Measurements from ENCODE around the gene PROZ.

The PROZ gene

DNA sequence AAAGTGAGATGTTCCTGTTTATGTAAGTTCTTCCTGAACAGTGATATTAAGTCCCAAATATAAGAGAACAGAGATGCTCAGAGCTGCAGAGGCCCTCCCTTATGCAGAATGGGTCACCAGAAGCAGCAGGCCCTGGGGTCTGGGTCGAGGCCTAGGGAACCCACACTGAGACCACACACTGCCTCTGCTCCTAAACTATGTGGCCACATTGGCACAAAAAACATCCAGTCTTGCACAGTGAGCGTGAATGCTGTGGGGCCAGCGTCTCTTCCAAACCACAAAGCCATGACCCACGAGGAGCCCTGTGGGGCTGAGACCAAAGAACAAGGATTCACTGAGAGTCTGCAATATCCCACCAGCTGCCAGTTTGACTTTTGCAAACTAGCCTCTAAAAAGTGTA is 23.6 kb downstream of the PROZ start:
- no peak for DNase-seq

DNA sequence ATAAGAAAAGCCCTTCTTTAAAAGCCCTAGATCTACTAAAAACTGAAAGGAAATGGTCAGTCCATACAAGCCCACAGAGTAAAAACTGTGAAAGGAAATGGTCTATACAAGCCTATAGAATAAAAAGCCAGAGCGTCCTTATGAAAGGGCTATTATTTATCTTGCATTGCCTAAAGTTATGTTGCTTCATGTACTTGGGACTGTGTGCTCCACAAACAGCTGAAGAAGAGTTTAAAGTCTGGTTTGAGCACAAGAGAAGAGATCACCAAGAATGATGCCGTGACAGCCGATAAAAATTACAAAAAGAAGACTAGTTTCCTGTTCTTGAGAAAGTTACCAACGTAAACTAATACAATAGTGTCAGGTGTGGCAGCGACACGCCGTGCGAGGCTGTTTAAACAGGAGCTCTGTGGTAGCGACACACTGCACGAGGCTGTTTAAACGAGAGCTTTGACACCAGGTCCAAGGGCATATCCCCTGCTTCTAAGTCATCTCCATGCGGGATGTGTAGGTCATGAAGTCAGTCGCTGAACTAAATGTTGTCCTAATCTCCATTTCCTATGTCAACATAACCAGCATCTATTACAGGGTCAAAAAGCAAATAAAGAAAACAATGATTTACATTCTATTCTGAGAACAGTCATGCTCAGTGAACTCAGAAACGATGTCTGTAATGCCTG is 25.1 kb downstream of the PROZ start:
- DNase-seq = no peak

DNA sequence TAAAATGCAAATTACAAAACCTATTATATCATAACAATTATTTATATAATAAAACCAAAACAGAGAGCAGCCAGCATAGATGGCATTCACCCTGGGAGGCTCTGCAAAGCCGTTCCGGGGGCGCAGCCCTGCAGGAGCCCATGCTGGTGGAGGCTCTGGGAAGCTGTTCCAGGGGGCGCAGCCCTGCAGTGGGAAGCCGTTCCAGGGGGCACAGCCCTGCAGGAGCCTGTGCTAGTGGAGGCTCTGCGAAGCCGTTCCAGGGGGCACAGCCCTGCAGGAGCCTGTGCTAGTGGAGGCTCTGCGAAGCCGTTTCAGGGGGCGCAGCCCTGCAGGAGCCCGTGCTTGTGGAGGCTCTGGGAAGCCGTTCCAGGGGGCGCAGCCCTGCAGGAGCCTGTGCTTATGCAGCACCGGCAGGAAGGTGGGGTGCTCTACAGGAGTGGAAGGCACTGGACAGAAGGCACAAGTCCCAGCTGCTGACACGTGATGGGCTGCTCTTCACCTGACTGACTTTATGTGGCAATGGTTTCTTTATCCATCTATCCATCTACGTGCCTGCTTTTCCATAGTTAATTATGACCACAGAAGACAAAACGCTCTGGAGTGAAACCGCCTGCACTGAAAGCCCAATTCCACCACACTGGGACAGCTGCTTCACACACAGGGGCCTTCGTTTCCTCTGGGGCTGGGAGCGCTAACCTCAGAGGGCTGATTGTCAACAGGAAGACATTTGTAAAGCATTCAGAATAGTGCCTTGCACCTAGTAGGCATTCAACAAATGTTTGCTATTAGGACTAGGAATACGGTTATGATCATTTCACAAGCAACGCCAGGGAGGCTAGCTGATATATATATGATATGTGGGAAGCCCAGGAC is 26.4 kb downstream of the PROZ start:
- DNase-seq = peak in 1 of 2 experiments; percentile 37

DNA sequence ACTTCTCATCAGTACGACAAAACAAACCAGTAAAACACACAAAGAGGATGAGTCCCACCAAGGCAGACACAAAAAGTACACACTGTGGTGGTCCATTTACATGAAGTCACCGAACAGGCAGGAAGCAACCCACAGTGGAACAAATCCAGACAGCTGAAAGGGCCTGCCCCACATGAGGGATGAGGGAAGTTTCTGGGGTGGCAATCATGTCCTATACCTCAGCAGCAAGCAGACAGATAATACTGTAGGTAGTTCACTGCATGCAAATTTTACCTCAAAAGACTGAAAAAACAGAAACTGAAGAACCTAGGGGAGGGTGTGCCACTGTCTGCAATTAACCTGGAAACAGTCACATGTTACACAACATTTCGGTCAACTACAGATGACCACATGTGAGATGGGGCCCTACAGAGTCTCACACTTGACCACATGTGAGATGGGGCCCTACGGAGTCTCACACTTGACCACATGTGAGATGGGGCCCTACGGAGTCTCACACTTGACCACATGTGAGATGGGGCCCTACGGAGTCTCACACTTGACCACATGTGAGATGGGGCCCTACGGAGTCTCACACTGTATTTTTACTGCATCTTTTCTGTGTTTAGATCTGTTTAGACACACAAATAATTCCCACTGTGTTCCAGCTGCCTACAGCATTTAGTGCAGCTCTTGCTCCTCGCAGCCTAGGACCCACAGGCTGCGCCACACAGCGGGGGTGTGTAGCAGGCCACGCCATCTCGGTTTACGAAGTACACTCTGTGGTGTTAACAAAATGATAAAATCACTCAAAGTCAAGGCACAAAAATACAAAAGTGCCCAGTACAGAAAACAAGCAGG is 27.8 kb downstream of the PROZ start:
- DNase-seq = no peak

DNA sequence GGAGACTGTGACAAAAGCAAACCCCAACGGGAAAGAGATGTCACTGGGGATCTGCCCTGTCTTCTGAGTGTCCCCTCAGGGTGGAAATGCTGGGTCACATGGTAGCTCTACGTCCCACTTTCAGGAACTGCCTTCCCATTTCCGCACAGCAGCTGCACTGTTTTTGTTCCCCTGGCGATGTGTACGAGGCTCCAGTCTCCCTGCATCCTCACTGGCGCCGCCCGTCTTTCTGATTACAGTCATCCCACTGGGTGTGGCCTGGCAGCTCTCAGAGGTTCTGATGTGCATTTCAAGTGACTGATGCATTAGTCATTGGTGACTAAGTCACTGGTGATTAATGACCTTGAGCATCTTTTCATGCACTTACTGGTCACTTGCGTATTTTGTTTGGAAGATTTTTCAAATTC is 28.8 kb downstream of the PROZ start:
- peak; percentile 80 to 81 for DNase-seq

DNA sequence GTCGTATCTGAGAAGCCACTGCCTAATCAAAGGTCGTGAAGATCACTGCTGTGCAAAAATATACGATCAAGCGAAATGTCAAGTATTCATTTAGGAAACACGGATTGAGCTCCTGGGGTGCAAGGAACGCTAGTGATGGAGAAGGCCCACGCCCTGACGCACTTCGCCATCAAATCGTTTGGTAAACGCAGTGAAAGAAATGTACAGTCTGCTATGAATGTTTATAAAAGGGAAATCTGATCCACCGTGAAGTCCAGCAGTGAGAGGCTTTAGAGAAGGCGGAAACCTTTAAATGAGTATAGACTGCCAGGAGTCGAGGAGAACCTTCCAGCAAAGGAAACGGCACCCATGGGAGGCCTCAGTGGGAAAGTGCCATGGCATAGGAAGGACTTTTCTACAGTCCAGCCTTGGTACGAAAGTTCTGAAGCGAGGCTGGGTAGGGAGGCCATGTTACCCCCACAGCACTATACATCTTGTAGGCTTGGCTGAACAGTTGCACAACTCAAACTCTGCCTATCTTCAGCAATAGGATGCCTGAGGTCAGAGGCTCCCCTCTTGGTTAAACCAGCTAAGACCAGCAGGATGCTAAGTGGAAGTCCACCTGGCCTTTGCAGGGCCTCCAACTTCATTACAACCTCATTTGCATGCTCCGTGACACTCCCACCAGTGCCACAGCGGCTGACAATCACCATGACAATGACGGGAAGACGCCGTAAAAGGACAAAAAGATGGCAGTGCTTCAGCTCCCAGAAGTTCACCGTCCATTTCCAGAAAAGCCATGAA is 29.6 kb downstream of the PROZ start:
- DNase-seq = no peak

DNA sequence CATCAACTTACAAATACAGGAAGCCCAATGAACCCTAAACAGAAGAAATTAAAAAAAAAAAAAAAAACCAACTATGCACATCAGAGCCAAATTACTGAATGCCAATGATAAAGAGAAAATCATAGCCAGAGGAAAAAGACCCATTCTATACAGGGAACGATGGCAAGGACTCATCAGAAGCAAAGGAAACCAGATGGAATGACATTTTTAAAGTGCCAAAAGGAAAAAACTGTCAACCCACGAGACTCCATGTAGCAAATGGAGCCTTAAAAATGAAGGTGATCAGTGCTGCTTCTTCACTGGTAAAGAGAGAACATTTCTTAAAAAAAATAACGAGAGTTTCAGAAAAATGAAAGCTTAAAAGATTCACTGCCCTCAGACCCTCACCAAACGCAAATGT is 31.7 kb downstream of the PROZ start:
- DNase-seq = no peak

DNA sequence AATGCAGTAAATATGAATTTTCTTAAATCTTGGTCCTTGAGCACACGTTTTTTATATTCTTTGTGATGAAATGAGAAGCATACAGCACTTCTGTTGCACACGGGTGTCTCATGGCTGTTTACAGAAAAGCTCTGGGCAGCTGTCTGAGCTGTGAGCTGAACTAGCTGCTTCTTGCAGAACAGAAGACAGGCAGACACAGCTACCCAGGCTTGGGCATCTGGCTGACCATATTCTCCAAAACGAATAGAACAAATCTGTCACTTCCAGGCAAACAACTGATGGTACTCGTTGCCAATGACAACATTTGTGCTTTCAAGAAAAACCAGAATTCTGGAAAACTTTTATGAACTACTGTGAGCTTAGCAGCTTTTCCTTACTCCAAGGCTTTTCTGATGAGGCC is 33.8 kb downstream of the PROZ start:
- DNase-seq = no peak

DNA sequence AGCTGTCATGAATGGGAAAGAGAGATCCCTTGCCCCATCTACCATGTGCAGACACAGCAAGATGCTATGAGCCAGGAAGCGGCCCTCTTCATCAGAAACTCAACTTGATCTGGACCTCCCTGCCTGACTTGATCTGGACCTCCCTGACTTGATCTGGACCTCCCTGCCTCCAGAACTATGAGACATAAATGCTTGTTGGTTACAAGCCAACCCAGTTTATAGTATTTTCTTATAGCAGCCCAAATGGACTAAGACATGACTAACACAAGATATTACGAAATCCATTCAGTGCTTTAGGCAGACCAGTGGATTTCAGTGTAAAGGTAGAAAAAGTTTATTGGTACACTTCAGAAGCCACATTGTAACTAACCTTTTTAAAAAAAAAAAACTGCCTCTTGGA is 34.5 kb downstream of the PROZ start:
- DNase-seq = no peak

DNA sequence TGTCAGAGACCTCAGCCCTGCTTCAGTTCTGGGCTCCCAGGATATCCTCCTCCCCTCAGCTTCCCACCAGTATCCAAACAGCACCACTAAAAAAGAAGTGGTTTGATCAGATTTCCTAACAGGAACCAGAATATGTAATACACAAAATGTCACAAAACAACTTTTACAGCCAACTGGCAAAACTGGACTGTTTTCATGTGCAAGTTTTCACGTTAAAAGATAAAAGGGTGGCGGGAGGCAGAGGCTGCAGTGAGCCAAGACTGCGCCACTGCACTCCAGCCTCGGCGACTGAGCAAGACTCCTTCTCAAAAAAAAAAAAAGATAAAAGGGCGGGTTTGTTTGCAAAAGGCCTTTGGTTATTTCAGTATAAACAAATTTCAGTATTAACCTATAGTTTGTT is 36.9 kb downstream of the PROZ start:
- DNase-seq = no peak

DNA sequence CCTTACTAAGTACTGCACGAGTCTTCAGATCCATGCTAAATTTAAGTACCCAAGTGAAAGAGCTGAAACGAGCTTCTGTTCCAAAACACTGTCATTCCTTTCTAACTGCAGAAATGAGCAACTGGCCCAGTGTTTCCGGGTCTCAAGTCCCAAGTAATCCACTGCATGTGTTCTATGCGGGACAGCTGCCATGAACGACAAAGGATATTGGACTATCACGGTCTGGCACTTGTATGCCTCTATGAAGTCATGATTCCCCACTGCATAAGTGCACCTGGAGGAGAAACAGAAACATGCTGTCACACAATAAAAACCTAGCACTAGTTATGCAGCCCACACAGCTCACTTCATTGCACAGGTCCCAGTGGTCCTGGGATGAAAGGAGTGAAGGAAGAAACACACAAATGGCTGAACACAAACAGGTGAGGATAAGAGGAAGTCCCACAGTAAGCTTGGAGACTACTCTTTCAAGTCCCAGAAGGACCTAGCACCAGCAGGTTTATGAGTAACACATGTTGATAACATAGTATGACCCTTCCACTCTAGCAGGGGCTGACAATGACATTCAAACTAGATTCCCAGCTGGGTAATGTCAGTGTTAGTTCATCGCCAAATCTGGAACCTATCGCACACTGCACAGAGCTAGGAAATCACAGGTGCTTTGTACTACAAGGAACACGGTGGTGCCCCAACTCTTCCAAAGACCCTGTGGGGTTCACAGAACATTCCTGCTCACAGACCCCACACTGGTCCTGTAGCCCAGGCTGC is 38.7 kb downstream of the PROZ start:
- DNase-seq = no peak

DNA sequence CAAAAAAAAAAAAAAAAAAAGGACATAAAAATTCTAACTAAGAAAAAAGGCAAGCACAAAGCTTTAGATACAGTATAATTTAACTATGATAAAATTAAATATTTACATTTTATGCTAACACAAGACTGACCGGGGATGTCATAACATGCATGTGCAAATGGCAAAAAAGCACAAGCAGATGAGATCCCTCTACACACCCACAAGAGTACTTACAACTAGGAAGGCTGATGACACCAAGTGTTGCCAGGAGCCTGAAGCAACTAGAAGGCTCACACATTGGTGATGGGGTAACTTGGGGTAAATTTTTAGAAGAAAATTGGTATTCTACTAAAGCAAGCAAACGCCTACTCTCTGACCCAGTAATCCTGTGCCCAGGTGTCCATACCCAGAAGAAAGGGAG is 43.4 kb downstream of the PROZ start:
- no peak for DNase-seq

DNA sequence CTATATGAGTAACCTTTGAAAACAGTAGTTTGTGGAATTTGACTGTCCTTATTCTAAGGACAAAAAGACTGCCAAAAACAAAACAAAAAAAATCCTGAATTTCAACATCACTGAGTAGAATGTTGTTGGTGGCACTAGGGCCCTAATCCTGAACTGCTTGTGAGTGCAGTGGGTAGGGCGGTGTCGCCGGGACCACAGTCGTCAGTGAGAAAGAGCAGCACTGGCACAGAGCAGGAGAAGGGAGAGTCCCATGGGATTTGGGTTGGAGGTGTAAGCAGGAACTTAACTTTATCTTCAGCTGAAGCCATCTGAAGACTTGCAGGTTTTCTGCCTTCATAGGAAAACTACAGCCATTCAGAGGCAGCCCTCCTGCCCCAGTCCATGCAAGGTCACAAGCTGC is 44.5 kb downstream of the PROZ start:
- no peak for DNase-seq

DNA sequence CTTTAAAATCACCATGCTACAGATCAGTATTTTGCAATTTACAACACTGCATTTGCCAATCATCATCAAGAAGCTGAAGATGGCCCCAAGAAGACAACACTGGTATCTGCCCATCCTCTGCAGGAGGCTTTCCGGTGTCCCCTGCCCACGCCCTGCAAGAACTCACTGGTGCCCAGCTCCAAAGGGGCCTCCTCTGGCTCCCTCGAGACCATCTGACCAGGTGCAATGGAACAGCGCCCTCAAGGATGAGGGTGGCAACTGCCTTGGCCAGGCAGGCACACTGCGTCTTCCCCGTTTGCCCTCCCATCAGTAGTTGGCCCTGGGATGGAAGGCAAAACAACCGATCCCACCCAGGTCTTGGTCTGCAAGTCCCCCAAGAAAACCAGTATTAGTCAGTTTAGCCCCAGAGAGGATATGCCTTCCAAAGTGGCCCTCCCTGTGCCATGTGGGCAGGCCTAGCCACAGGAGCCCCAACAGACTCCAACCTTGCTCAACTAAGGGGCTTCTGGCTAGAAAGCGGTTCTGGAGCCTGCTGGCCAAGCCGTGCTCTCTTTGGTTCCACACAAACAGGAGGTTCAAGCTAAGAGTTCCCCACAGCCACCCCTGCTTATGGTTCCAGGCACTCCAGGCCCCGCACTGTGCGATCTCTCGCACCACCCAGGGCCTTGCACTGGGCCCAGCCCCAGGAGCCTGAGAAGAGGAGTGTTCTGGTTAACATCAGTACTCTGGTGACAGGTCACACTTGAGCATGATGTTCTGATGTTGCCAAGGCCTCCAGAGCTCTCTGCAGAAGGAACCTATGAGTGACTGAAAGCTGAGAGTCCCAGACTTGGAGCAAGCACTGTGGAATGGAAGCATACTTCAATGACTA is 45.3 kb downstream of the PROZ start:
- no peak for DNase-seq

DNA sequence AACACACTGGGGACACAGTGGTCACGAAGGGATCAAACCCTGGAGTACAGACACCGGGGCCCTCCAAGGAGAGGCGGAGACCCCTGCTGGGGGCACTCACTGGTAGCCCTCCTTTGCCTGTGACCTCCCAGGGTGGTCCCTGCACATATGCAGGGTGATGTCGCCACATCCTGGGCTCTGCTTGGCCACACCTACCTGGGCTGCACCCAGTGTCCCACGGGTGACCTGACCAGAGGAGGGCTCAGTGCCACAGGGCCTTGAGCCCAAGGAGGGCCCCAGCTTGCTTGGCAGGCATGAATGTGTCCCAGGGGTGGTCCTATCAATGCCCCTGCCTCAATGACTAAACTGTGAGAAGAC is 45.9 kb downstream of the PROZ start:
- DNase-seq = no peak

DNA sequence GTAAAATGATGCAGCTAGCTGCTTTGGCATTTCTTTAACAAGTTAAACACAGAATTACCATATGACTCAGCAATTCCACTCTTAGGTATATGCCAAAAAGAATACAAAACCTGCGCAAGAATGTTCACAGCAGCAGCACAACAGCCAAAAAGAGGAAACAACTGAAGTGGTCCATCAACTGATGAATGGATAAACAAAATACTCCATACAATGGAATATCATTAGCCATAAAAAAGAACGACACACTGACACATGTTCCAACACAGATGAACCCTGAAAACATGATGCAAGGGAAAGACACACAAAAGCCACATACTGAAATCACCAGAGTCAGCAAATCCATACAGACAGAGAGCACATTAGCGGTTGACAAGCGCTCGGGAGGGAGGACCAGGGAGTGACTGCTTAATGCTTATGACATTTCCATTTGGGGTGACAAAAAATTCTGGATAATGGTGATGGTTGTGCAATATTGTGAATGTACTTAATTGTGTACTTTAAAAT is 47.0 kb downstream of the PROZ start:
- DNase-seq = no peak

DNA sequence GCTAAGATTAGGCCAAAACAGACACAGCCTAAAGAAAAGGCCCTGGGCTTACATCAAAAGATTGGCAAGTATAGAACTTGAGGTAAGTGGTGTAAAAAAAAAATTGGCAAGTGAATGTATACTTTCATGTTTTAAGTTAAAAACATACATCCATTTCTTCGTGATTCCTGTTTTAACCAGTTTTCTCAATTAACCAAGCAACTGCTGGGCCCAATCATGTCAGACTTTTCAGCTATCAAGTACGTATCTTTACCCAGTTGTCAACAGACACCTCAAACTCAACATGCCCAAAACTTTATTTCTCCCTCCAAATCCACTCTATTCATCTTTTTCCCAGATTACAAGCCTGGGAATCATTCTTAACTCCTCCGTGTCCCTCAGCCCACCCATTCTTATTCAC is 49.0 kb downstream of the PROZ start:
- no peak for DNase-seq

DNA sequence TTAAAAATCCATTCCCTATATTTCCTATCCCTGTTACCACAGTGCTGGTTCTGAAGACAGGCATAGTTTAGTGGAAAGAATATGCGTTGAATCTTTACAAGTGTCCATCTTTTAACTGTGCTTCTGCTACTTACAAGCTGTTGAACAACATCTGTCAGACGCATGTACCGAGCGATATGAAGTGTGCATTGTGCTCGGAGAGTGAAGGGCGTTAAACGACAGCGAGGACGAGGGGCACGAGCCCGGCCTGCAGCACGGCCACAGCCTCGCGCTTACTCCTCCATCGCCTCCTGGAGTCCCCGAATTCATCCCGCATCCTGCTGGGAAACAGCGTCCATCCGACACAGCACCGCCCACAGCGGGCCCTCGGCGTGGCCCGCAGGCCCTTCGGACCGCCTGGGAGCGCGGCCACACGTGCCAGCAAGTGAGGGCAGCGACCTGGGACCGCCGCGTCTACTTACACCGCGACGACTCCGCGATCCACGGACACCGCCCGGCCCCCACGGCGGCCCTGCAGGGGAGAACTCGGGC is 49.5 kb downstream of the PROZ start:
- peak in 1 of 2 experiments; percentile 42 for DNase-seq

DNA sequence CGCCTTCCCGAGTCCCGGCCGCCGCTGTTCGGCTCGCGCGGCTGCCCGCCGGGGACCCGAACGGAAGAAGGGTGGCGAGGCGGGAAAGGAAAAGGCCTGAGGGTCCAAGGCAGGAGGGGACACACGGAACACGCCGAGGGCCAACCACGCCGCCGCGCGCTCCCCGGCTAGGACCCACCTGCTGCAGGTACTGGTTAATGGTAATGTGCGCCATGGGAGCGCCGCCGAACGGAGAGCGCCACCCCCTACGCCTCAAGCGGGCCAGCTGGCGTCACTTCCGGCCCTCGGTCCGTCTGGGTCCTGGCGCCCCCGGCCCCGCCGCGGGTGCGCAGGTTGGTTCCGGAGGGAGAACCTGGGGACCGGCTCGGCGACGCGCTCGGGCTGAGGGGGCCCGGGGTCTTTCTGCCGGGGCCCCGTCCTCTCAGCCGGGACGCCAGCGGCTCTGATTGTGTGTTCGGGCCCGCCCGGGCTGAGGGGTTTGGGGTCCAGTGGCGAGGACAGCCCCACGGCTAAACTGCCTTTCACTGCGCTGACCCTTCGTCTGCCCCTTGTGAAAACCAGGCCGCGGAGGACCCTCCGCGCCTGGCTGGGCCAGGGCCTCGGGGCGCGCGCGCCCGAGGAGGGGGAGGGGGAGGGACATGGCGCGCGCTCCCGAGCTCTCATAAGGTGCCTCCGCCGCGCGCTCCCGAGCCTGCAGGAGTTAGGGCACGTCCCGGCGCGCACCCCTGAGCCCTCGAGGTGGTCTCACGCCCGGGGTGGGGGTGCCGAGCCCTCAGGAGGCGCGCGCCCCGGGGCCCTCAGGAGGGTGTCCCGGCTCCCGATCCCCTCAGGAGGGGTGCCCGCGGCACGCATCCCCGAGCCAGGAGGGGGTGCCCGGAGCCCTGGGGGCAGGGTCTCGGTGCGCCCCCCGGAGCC is 50.2 kb downstream of the PROZ start, which contains the start of gene PCID2:
Gene PCID2 (minus strand): TSS at position 249 of the 915 bp plus-strand sequence. CDS start 35 bp downstream, at position 214.
- peak; percentile 96 for DNase-seq

All from activated T-cell treated with anti-CD3 and anti-CD28 coated beads, Interleukin-2, amount 50 U/mL, for 48 hours (primary cell).